HepG2 (cell line): ENCODE measurements around the gene VPS13C. TPM values are rescaled to one million over a fixed set of nuclear protein-coding genes. Genes with fewer than 3 reads are reported as not detected.

Source experiments
- HNRNPH1 ChIP-seq: fragments of 200-400 bp; formaldehyde crosslinking; optimal IDR thresholded peaks from 2 replicates; pipeline ENCODE3; 2017; ENCODE audit warnings: mild to moderate bottlenecking, low read depth, low read length
- POLR2G ChIP-seq: fragments of 200-400 bp; formaldehyde crosslinking; IDR thresholded peaks from 2 replicates; pipeline ENCODE4 v1.6.1; 2018; ENCODE audit warnings: mild to moderate bottlenecking, low read depth, low read length, moderate library complexity
- RFXAP ChIP-seq: sonication (generic); formaldehyde crosslinking; IDR thresholded peaks from 2 replicates; pipeline ENCODE4 v1.4.0; 2020; ENCODE audit warnings: missing genetic modification reagents, borderline replicate concordance
- SIN3A ChIP-seq: IDR thresholded peaks from 2 replicates; pipeline ENCODE4 v1.6.1; 2011; ENCODE audit warnings: low read depth, mild to moderate bottlenecking, control low read depth, low read length, borderline replicate concordance
- ZFP82 ChIP-seq: sonication (generic); formaldehyde crosslinking; IDR thresholded peaks from 2 replicates; pipeline ENCODE4 v1.5.1; 2020; ENCODE audit warnings: mild to moderate bottlenecking, missing genetic modification reagents, borderline replicate concordance
- ZNF180 ChIP-seq: sonication (generic); formaldehyde crosslinking; IDR thresholded peaks from 2 replicates; pipeline ENCODE4 v1.4.0; 2020; ENCODE audit warnings: low read depth, missing genetic modification reagents, borderline replicate concordance
- ZNF558 ChIP-seq: sonication (generic); formaldehyde crosslinking; IDR thresholded peaks from 2 replicates; pipeline ENCODE4 v1.9.0; 2022; ENCODE audit warnings: mild to moderate bottlenecking, missing genetic modification reagents, borderline replicate concordance
- polyA plus RNA-seq, 8 experiments: library from polyadenylated mRNA; depleted of rRNA in 3 of 8; stranded (reverse) in 7 of 8; unstranded in 1 of 8; fragments of >200 nt; fragmentation: Illumina TruSeq in 4 of 8; extraction: Trizol in 4 of 8; gene quantifications; 2 replicates each; pipeline versions ENCODE4 v1.2.1 to v1.2.3, GENCODE V29; 2011 to 2016; ENCODE audit warnings: low read depth in 4 of 8, missing spikeins in 1 of 8, mixed read lengths in 1 of 8; ENCODE audit not compliant: insufficient read depth in 1 of 8
- total RNA-seq, 5 experiments: library from RNA; depleted of rRNA; stranded (reverse); fragments of >200 nt; fragmentation: Illumina TruSeq; extraction: Trizol; gene quantifications; 2 replicates each; pipeline ENCODE4 v1.2.3, GENCODE V29; 2016; ENCODE audit warnings: low read depth in 1 of 5
- TF ChIP-seq, protein P1 (sequence below): sonication (generic); formaldehyde crosslinking; IDR thresholded peaks from 2 replicates; pipeline ENCODE4 v1.4.0; 2020; ENCODE audit warnings: low read depth, mild to moderate bottlenecking, missing genetic modification reagents
- TF ChIP-seq, protein P2 (sequence below): sonication (generic); formaldehyde crosslinking; IDR thresholded peaks from 2 replicates; pipeline ENCODE4 v1.5.0; 2020; ENCODE audit warnings: mild to moderate bottlenecking, missing genetic modification reagents, borderline replicate concordance
- TF ChIP-seq, protein P3 (sequence below): sonication (generic); formaldehyde crosslinking; IDR thresholded peaks from 2 replicates; pipeline ENCODE4 v1.5.1; 2020; ENCODE audit warnings: mild to moderate bottlenecking, moderate library complexity, missing genetic modification reagents

The VPS13C gene
- total and polyA plus RNA-seq, 2 of the 13 experiments (the other 11 are each of a cell fraction or from before 2014, with no cell fraction given): 10.9 to 26.8 TPM

DNA sequence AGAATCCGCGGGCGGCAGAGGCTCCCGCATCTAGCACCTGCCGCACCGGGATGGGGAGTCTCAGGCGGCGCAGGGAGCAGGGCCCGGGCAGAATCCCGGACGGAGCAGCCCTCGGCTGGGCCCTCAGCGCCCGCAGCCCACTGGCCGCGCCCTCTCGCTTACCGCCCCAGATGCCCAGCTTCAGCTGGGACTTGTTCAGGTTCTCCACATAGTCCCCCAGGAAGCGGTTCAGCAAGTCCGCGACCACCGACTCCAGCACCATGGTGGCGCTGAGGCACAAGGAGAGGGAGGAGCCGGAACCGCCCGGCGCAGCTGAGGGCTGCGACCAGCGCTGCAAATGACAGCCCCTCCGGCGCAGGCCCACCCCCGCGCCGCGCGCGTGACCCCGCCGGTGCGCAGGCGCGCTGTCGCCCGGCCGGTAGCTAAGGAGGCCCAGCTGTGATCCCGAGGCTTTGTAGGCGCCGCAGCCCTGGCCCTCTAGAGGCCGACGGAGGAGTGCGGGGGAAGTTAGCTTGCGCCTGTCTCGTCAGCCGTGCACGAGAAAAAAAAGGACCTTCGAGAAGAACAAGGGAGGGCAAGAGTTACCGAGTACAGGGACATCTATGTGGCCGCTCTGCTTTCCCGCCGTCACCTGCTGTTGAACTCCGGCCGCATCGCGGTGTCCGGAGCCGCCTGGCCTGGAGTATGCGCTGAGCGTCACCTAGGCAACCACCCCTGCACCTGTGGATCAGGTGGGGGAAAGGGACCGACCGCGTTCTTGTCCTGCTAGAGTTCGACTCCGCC is at the start of gene VPS13C (continued):
- TF ChIP-seq, protein P1, sequence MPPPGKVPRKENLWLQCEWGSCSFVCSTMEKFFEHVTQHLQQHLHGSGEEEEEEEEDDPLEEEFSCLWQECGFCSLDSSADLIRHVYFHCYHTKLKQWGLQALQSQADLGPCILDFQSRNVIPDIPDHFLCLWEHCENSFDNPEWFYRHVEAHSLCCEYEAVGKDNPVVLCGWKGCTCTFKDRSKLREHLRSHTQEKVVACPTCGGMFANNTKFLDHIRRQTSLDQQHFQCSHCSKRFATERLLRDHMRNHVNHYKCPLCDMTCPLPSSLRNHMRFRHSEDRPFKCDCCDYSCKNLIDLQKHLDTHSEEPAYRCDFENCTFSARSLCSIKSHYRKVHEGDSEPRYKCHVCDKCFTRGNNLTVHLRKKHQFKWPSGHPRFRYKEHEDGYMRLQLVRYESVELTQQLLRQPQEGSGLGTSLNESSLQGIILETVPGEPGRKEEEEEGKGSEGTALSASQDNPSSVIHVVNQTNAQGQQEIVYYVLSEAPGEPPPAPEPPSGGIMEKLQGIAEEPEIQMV: no peak
- TF ChIP-seq POLR2G (peak; percentile 83), ZNF558 (CRISPR knock-in tag) (no peak; the same call in 1 of the 2 replicates), ZNF180 (no peak), SIN3A (peak; percentile 88), ZFP82 (CRISPR knock-in tag) (no peak), RFXAP (CRISPR knock-in tag) (peak; percentile 91), HNRNPH1 (no peak)
- TF ChIP-seq, protein P2, sequence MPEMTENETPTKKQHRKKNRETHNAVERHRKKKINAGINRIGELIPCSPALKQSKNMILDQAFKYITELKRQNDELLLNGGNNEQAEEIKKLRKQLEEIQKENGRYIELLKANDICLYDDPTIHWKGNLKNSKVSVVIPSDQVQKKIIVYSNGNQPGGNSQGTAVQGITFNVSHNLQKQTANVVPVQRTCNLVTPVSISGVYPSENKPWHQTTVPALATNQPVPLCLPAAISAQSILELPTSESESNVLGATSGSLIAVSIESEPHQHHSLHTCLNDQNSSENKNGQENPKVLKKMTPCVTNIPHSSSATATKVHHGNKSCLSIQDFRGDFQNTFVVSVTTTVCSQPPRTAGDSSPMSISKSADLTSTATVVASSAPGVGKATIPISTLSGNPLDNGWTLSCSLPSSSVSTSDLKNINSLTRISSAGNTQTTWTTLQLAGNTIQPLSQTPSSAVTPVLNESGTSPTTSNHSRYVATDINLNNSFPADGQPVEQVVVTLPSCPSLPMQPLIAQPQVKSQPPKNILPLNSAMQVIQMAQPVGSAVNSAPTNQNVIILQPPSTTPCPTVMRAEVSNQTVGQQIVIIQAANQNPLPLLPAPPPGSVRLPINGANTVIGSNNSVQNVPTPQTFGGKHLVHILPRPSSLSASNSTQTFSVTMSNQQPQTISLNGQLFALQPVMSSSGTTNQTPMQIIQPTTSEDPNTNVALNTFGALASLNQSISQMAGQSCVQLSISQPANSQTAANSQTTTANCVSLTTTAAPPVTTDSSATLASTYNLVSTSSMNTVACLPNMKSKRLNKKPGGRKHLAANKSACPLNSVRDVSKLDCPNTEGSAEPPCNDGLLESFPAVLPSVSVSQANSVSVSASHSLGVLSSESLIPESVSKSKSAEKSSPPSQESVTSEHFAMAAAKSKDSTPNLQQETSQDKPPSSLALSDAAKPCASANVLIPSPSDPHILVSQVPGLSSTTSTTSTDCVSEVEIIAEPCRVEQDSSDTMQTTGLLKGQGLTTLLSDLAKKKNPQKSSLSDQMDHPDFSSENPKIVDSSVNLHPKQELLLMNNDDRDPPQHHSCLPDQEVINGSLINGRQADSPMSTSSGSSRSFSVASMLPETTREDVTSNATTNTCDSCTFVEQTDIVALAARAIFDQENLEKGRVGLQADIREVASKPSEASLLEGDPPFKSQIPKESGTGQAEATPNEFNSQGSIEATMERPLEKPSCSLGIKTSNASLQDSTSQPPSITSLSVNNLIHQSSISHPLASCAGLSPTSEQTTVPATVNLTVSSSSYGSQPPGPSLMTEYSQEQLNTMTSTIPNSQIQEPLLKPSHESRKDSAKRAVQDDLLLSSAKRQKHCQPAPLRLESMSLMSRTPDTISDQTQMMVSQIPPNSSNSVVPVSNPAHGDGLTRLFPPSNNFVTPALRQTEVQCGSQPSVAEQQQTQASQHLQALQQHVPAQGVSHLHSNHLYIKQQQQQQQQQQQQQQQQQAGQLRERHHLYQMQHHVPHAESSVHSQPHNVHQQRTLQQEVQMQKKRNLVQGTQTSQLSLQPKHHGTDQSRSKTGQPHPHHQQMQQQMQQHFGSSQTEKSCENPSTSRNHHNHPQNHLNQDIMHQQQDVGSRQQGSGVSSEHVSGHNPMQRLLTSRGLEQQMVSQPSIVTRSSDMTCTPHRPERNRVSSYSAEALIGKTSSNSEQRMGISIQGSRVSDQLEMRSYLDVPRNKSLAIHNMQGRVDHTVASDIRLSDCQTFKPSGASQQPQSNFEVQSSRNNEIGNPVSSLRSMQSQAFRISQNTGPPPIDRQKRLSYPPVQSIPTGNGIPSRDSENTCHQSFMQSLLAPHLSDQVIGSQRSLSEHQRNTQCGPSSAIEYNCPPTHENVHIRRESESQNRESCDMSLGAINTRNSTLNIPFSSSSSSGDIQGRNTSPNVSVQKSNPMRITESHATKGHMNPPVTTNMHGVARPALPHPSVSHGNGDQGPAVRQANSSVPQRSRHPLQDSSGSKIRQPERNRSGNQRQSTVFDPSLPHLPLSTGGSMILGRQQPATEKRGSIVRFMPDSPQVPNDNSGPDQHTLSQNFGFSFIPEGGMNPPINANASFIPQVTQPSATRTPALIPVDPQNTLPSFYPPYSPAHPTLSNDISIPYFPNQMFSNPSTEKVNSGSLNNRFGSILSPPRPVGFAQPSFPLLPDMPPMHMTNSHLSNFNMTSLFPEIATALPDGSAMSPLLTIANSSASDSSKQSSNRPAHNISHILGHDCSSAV (CRISPR knock-in tag): no peak
- TF ChIP-seq, protein P3, sequence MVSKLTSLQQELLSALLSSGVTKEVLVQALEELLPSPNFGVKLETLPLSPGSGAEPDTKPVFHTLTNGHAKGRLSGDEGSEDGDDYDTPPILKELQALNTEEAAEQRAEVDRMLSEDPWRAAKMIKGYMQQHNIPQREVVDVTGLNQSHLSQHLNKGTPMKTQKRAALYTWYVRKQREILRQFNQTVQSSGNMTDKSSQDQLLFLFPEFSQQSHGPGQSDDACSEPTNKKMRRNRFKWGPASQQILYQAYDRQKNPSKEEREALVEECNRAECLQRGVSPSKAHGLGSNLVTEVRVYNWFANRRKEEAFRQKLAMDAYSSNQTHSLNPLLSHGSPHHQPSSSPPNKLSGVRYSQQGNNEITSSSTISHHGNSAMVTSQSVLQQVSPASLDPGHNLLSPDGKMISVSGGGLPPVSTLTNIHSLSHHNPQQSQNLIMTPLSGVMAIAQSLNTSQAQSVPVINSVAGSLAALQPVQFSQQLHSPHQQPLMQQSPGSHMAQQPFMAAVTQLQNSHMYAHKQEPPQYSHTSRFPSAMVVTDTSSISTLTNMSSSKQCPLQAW (CRISPR knock-in tag): no peak; the same call in 1 of the 2 replicates
- TF ChIP-seq, all 625 proteins: peak for 301
